HEK293 (cell line): Measurements from ENCODE around the gene CNTNAP5.

Experiments used
- CTCF ChIA-PET: fragments of 350-600 bp; formaldehyde crosslinking; extraction: SDS; loops from one replicate; lab custom pipeline; 2021; ENCODE audit warnings: antibody characterized with exemption; lab: Yijun Ruan, JAX
- POLR2A ChIA-PET: fragments of 300-600 bp; formaldehyde crosslinking; extraction: SDS; loops from one replicate; lab custom pipeline; 2020; ENCODE audit warnings: antibody characterized with exemption, inconsistent platforms; lab: Yijun Ruan, JAX
- H3K27ac ChIP-seq: fragments of 200-500 bp; sonication (Bioruptor generic); 2 replicates; pipeline ENCODE4 v1.5.1; 2014; ENCODE audit warnings: low read depth, low read length, control low read depth, inconsistent platforms; ENCODE audit errors: extremely low read depth
- H3K36me3 ChIP-seq, 2 experiments: fragments of 200-500 bp in 1 of 2; sonication (Bioruptor generic) in 1 of 2; 1 replicate in 1 of 2; 2 replicates in 1 of 2; pipeline ENCODE4 v1.5.1; 2014 to 2017; ENCODE audit warnings: inconsistent platforms in 2 of 2, low read length in 2 of 2; ENCODE audit not compliant: control insufficient read depth in 2 of 2, insufficient read depth in 1 of 2
- H3K4me1 ChIP-seq: fragments of 200-500 bp; sonication (Bioruptor generic); 2 replicates; pipeline ENCODE4 v1.5.1; 2014; ENCODE audit warnings: mild to moderate bottlenecking, low read length, inconsistent platforms; ENCODE audit not compliant: control insufficient read depth, insufficient read depth
- H3K4me3 ChIP-seq: 2 replicates; pipeline ENCODE4 v1.5.1; 2011; ENCODE audit warnings: low read depth, mild to moderate bottlenecking, control low read depth, low read length, moderate library complexity
- H3K9me3 ChIP-seq: fragments of 200-500 bp; sonication (Bioruptor generic); 2 replicates; pipeline ENCODE4 v1.5.1; 2014; ENCODE audit warnings: low read depth, low read length, inconsistent platforms; ENCODE audit not compliant: control insufficient read depth, insufficient read depth
- HOXA7 ChIP-seq: sonication (generic); formaldehyde crosslinking; IDR thresholded peaks from 2 replicates; pipeline ENCODE4 v1.8.1; 2022; ENCODE audit warnings: missing genetic modification reagents, borderline replicate concordance
- KLF17 ChIP-seq: fragments of 450-650 bp; formaldehyde crosslinking; IDR thresholded peaks from 2 replicates; pipeline ENCODE4 v1.5.1; 2016; ENCODE audit warnings: missing biosample characterization, missing genetic modification characterization
- KLF8 ChIP-seq: fragments of 450-650 bp; formaldehyde crosslinking; IDR thresholded peaks from 2 replicates; pipeline ENCODE4 v1.5.1; 2016; ENCODE audit warnings: missing biosample characterization, missing genetic modification characterization
- PRDM2 ChIP-seq: fragments of 450-650 bp; formaldehyde crosslinking; IDR thresholded peaks from 2 replicates; pipeline ENCODE4 v1.5.1; 2016; ENCODE audit warnings: missing biosample characterization, missing genetic modification characterization, borderline replicate concordance
- ZBTB1 ChIP-seq: fragments of 450-650 bp; formaldehyde crosslinking; IDR thresholded peaks from 2 replicates; pipeline ENCODE4 v1.5.1; 2016; ENCODE audit warnings: missing biosample characterization, missing genetic modification characterization
- ZBTB20 ChIP-seq: fragments of 450-650 bp; formaldehyde crosslinking; IDR thresholded peaks from 2 replicates; pipeline ENCODE4 v1.5.1; 2016; ENCODE audit warnings: missing biosample characterization, missing genetic modification characterization
- ZNF202 ChIP-seq: fragments of 450-650 bp; formaldehyde crosslinking; IDR thresholded peaks from 2 replicates; pipeline ENCODE4 v1.5.1; 2016; ENCODE audit warnings: missing biosample characterization, missing genetic modification characterization, borderline replicate concordance
- ZNF324 ChIP-seq: fragments of 450-650 bp; formaldehyde crosslinking; IDR thresholded peaks from 2 replicates; pipeline ENCODE4 v1.5.1; 2016; ENCODE audit warnings: missing biosample characterization, missing genetic modification characterization
- ZNF48 ChIP-seq: fragments of 450-650 bp; formaldehyde crosslinking; IDR thresholded peaks from 2 replicates; pipeline ENCODE4 v1.5.1; 2016; ENCODE audit warnings: missing biosample characterization, missing genetic modification characterization
- ZNF521 ChIP-seq: fragments of 450-650 bp; formaldehyde crosslinking; IDR thresholded peaks from 2 replicates; pipeline ENCODE4 v1.5.1; 2017; ENCODE audit warnings: missing biosample characterization, mild to moderate bottlenecking, missing genetic modification characterization
- ZNF548 ChIP-seq: fragments of 450-650 bp; formaldehyde crosslinking; IDR thresholded peaks from 2 replicates; pipeline ENCODE4 v1.5.1; 2016; ENCODE audit warnings: missing biosample characterization, missing genetic modification characterization
- ZNF571 ChIP-seq: fragments of 450-650 bp; formaldehyde crosslinking; IDR thresholded peaks from 2 replicates; pipeline ENCODE4 v1.5.0; 2017; ENCODE audit warnings: missing biosample characterization, missing genetic modification characterization
- ZNF621 ChIP-seq: fragments of 450-650 bp; formaldehyde crosslinking; IDR thresholded peaks from 2 replicates; pipeline ENCODE4 v1.5.1; 2017; ENCODE audit warnings: missing biosample characterization, missing genetic modification characterization
- ZNF626 ChIP-seq: fragments of 450-650 bp; sonication (Bioruptor Pico); formaldehyde crosslinking; IDR thresholded peaks from 2 replicates; pipeline ENCODE4 v1.5.1; 2018; ENCODE audit warnings: missing biosample characterization, missing genetic modification characterization, inconsistent platforms
- ZNF660 ChIP-seq: fragments of 450-650 bp; IDR thresholded peaks from 2 replicates; pipeline ENCODE4 v1.5.1; 2018; ENCODE audit warnings: missing biosample characterization, mild to moderate bottlenecking, missing genetic modification characterization
- ZNF701 ChIP-seq: fragments of 450-650 bp; formaldehyde crosslinking; IDR thresholded peaks from 2 replicates; pipeline ENCODE4 v1.5.1; 2016; ENCODE audit warnings: missing biosample characterization, missing genetic modification characterization
- ZNF707 ChIP-seq: fragments of 450-650 bp; formaldehyde crosslinking; IDR thresholded peaks from 2 replicates; pipeline ENCODE4 v1.5.1; 2016; ENCODE audit warnings: missing biosample characterization, missing genetic modification characterization
- ZSCAN4 ChIP-seq: fragments of 450-650 bp; formaldehyde crosslinking; IDR thresholded peaks from 2 replicates; pipeline ENCODE4 v1.5.1; 2017; ENCODE audit warnings: missing biosample characterization, missing genetic modification characterization
- ZSCAN5A ChIP-seq: fragments of 450-650 bp; formaldehyde crosslinking; IDR thresholded peaks from 2 replicates; pipeline ENCODE4 v1.5.1; 2016; ENCODE audit warnings: missing biosample characterization, missing genetic modification characterization

The CNTNAP5 gene

GRCh38 chr2:124610141-124610540 is 585.1 kb downstream of the CNTNAP5 start (continued):
- TF ChIP-seq KLF8 (tag by site-specific recombination): no peak
- no peak for TF ChIP-seq PRDM2
- TF ChIP-seq ZNF660 (tag by site-specific recombination): no peak

GRCh38 chr2:124610866-124611265 is 585.8 kb downstream of the CNTNAP5 start:
- no peaks in the 10 kb centered on the region for H3K4me1 ChIP-seq
- TF ChIP-seq ZNF521 (tag by site-specific recombination) (no peak), ZNF621 (tag by site-specific recombination) (no peak), ZNF202 (no peak), ZSCAN4 (no peak), ZNF571 (no peak), ZBTB20 (tag by site-specific recombination) (no peak), ZNF626 (tag by site-specific recombination) (no peak), ZBTB1 (tag by site-specific recombination) (no peak), ZSCAN5A (no peak), ZNF48 (tag by site-specific recombination) (no peak), ZNF324 (tag by site-specific recombination) (no peak), ZNF707 (tag by site-specific recombination) (no peak), ZNF701 (tag by site-specific recombination) (no peak)
- TF ChIP-seq, all 188 proteins: peak for 0
- Histone ChIP-seq H3K27ac (no peak overlapping the region), H3K4me3 (no peak overlapping the region), H3K9me3 (no peaks in the 10 kb centered on the region), H3K36me3 (no peaks in the 10 kb centered on the region)
- ChIA-PET POLR2A (no interaction called here), CTCF (no interaction called here)

GRCh38 chr2:124623560-124623959 is 598.5 kb downstream of the CNTNAP5 start:
- ChIA-PET CTCF (interaction anchor here (0.6 kb wide), 1 partner anchor 235 kb away, joined by 3 read pairs; no protein-coding TSS in a partner anchor), POLR2A (no interaction called here)
- no peaks in the 10 kb centered on the region for H3K9me3 ChIP-seq
- no peak overlapping the region for H3K4me3 ChIP-seq
- no peaks in the 10 kb centered on the region for H3K36me3 ChIP-seq
- no peaks in the 10 kb centered on the region for H3K4me1 ChIP-seq
- no peak overlapping the region for H3K27ac ChIP-seq
- TF ChIP-seq ZNF548: no peak
- no peak for TF ChIP-seq HOXA7 (CRISPR knock-in tag)
- no peak for TF ChIP-seq KLF17 (tag by site-specific recombination)
